K562 (cell line): Measurements from ENCODE around the gene MINDY3.
"Not testable (repeated sequence)": the region's sequence is repeated elsewhere in the genome, so short reads cannot be mapped to it uniquely, and the experiment has no call there.

ENCODE experiments used
- BHLHE40 ChIP-seq: IDR thresholded peaks from 2 replicates; pipeline ENCODE4 v1.6.1; 2011; ENCODE audit warnings: low read length, improper control_type of control experiment
- HNRNPL ChIP-seq: fragments of 200-400 bp; formaldehyde crosslinking; IDR thresholded peaks from 2 replicates; pipeline ENCODE4 v1.6.1; 2017; ENCODE audit warnings: low read depth, mild to moderate bottlenecking, low read length
- MAFK ChIP-seq: IDR thresholded peaks from 2 replicates; pipeline ENCODE4 v1.6.1; 2011; ENCODE audit warnings: low read length, improper control_type of control experiment
- NCOA2 ChIP-seq, 2 experiments: fragments of 450-650 bp; IDR thresholded peaks; 2 replicates each; pipeline ENCODE4 v1.6.1; 2018; ENCODE audit warnings: mild to moderate bottlenecking in 2 of 2, moderate library complexity in 1 of 2; ENCODE audit not compliant: partially characterized antibody in 2 of 2
- TF ChIP-seq, protein P1 (sequence below): sonication (generic); formaldehyde crosslinking; IDR thresholded peaks from 2 replicates; pipeline ENCODE4 v1.8.1; 2022; ENCODE audit warnings: missing genetic modification reagents
- TF ChIP-seq, protein P2 (sequence below), 3 experiments: IDR thresholded peaks in 2 of 3; conservative IDR thresholded peaks in 1 of 3; 2 replicates each; pipeline ENCODE4 v1.5.1; 2011 to 2012; ENCODE audit warnings: low read length in 3 of 3, mild to moderate bottlenecking in 3 of 3, control low read depth in 2 of 3, improper control_type of control experiment in 1 of 3, inconsistent platforms in 1 of 3, low read depth in 1 of 3, mixed read lengths in 1 of 3, moderate library complexity in 1 of 3; ENCODE audit not compliant: insufficient read depth in 2 of 3

DNA sequence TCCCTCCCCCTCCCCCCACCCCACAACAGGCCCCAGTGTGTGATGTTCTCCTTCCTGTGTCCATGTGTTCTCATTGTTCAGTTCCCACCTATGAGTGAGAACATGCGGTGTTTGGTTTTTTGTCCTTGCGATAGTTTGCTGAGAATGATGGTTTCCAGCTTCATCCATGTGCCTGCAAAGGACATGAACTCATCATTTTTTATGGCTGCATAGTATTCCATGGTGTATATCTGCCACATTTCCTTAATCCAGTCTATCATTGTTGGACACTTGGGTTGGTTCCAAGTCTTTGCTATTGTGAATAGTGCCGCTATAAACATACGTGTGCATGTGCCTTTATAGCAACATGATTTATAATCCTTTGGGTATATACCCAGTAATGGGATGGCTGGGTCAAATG lies 99.1 kb downstream of the MINDY3 start:
- TF ChIP-seq MAFK; NCOA2 (IDR thresholded peaks at IDR 0.05; ENCODE audit: partially characterized antibody in 2 of 2); BHLHE40; HNRNPL: not testable (repeated sequence)
- TF ChIP-seq, protein P1, sequence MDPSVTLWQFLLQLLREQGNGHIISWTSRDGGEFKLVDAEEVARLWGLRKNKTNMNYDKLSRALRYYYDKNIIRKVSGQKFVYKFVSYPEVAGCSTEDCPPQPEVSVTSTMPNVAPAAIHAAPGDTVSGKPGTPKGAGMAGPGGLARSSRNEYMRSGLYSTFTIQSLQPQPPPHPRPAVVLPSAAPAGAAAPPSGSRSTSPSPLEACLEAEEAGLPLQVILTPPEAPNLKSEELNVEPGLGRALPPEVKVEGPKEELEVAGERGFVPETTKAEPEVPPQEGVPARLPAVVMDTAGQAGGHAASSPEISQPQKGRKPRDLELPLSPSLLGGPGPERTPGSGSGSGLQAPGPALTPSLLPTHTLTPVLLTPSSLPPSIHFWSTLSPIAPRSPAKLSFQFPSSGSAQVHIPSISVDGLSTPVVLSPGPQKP (CRISPR knock-in tag), result not testable (repeated sequence)
- TF ChIP-seq, protein P2, sequence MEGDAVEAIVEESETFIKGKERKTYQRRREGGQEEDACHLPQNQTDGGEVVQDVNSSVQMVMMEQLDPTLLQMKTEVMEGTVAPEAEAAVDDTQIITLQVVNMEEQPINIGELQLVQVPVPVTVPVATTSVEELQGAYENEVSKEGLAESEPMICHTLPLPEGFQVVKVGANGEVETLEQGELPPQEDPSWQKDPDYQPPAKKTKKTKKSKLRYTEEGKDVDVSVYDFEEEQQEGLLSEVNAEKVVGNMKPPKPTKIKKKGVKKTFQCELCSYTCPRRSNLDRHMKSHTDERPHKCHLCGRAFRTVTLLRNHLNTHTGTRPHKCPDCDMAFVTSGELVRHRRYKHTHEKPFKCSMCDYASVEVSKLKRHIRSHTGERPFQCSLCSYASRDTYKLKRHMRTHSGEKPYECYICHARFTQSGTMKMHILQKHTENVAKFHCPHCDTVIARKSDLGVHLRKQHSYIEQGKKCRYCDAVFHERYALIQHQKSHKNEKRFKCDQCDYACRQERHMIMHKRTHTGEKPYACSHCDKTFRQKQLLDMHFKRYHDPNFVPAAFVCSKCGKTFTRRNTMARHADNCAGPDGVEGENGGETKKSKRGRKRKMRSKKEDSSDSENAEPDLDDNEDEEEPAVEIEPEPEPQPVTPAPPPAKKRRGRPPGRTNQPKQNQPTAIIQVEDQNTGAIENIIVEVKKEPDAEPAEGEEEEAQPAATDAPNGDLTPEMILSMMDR (IDR thresholded peaks at IDR 0.05 in 2 of 3, conservative IDR thresholded peaks at IDR 0.05 in 1 of 3; ENCODE audit: insufficient read depth in 2 of 3, low read depth in 1 of 3, low read length in 3 of 3), result not testable (repeated sequence)
